AG04450 (cell line): Measurements from ENCODE around the gene ILDR1. TPM values are rescaled to one million over a fixed set of nuclear protein-coding genes. Genes with fewer than 3 reads are reported as not detected.

Experiments
- CTCF ChIA-PET: fragments of 300-600, 350-600 bp; formaldehyde crosslinking; extraction: SDS; loops from one replicate; lab custom pipeline; 2022; ENCODE audit warnings: antibody characterized with exemption, inconsistent platforms; lab: Charles Lee
- POLR2A ChIA-PET: fragments of 350-600 bp; formaldehyde crosslinking; extraction: SDS; loops from one replicate; lab custom pipeline; 2021; ENCODE audit warnings: antibody characterized with exemption, inconsistent platforms; lab: Yijun Ruan, JAX
- DNase-seq: peaks from one replicate; pipeline ENCODE4 v3.0.0-alpha.2; 2011; ENCODE audit warnings: low read depth, low spot score
- H3K27ac ChIP-seq: one replicate; pipeline ENCODE4 v1.5.1; 2012; ENCODE audit warnings: low read depth, low read length, control low read depth
- H3K27me3 ChIP-seq: one replicate; pipeline ENCODE4 v1.6.0; 2012; ENCODE audit warnings: low read length; ENCODE audit not compliant: control insufficient read depth, insufficient read depth
- H3K4me3 ChIP-seq: 2 replicates; pipeline ENCODE4 v1.5.1; 2011; ENCODE audit warnings: mild to moderate bottlenecking, low read depth, low read length, control low read depth
- H3K9me3 ChIP-seq: 2 replicates; pipeline ENCODE4 v1.5.1; 2012; ENCODE audit warnings: low read length; ENCODE audit not compliant: control insufficient read depth, insufficient read depth
- polyA plus RNA-seq: library from polyadenylated mRNA; depleted of rRNA; stranded (reverse); fragments of >200 nt; gene quantifications from 2 replicates; pipeline ENCODE4 v1.2.3, GENCODE V29; 2011
- TF ChIP-seq, protein P1 (sequence below): IDR thresholded peaks from 2 replicates; pipeline ENCODE4 v1.5.1; 2011; ENCODE audit warnings: low read depth, low read length, control low read depth, inconsistent platforms

The ILDR1 gene
- polyA plus RNA-seq, 1 experiment = not detected

GRCh38 chr3:122004991-122005565 is 17.0 kb downstream of the ILDR1 start:
- TF ChIP-seq, protein P1, sequence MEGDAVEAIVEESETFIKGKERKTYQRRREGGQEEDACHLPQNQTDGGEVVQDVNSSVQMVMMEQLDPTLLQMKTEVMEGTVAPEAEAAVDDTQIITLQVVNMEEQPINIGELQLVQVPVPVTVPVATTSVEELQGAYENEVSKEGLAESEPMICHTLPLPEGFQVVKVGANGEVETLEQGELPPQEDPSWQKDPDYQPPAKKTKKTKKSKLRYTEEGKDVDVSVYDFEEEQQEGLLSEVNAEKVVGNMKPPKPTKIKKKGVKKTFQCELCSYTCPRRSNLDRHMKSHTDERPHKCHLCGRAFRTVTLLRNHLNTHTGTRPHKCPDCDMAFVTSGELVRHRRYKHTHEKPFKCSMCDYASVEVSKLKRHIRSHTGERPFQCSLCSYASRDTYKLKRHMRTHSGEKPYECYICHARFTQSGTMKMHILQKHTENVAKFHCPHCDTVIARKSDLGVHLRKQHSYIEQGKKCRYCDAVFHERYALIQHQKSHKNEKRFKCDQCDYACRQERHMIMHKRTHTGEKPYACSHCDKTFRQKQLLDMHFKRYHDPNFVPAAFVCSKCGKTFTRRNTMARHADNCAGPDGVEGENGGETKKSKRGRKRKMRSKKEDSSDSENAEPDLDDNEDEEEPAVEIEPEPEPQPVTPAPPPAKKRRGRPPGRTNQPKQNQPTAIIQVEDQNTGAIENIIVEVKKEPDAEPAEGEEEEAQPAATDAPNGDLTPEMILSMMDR = no peak
- ChIA-PET CTCF (interaction anchor here (1.5 kb wide), 1 partner anchor 10 kb away, joined by 6 read pairs; no protein-coding TSS in a partner anchor), POLR2A (no interaction called here)
- Histone ChIP-seq H3K4me3 (no peak overlapping the region), H3K27me3 (peaks cover 3% of the 10 kb centered on the region), H3K9me3 (no peaks in the 10 kb centered on the region), H3K27ac (no peak overlapping the region)
- no peak for DNase-seq

DNA sequence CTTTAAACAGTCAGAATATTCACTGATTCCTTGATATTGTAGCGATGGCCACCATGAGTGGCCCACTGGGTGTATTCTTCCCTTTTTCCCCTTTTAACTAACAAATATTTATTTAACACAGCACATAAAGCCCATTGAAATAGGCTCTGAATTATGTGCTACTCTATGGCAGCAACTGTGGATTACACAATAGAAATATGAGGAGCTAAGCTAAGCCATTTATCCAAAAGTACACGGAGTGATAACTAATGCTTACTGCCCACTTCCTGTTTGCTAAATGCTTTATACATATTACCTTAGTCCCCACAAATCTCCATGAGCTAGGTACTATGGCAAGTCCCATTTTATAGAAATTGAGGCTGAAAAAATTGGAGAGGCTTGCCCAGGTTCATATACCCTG is 17.9 kb downstream of the ILDR1 start:
- Histone ChIP-seq H3K9me3 (no peaks in the 10 kb centered on the region), H3K4me3 (no peak overlapping the region), H3K27ac (no peak overlapping the region), H3K27me3 (no peaks in the 10 kb centered on the region)
- DNase-seq = no peak
- CTCF ChIA-PET = interaction anchor here (1.5 kb wide), 1 partner anchor 9 kb away, joined by 6 read pairs; no protein-coding TSS in a partner anchor
- POLR2A ChIA-PET = no interaction called here
- TF ChIP-seq, protein P1 = no peak

DNA sequence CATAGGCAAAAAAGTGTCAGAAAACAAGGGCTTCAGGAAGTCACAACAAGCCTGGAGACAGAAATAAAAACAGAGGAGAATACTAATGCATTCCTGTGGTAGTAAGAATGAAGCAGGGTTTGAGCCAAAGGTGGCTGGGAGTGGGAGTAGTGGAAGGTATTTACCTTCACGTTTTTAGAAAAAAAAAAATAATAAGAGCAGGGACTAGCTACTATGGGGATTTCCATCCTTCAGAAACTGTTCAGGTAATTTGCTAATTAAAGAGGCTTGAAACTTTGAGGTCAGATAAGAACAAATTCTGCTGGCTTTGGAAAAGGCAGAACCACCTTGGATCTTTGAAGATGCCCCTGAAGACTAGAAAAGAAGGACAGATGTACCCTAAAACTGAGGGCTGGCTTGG is 18.4 kb downstream of the ILDR1 start:
- POLR2A ChIA-PET = no interaction called here
- TF ChIP-seq, protein P1 = no peak
- CTCF ChIA-PET = interaction anchor here (1.5 kb wide), 1 partner anchor 8 kb away, joined by 6 read pairs; no protein-coding TSS in a partner anchor
- DNase-seq = no peak
- Histone ChIP-seq H3K9me3 (no peaks in the 10 kb centered on the region), H3K27me3 (no peaks in the 10 kb centered on the region), H3K4me3 (no peak overlapping the region), H3K27ac (no peak overlapping the region)

GRCh38 chr3:122003112-122003511 is 18.9 kb downstream of the ILDR1 start:
- no peaks in the 10 kb centered on the region for H3K27me3 ChIP-seq
- H3K9me3 ChIP-seq = no peaks in the 10 kb centered on the region
- TF ChIP-seq, protein P1 = no peak
- H3K27ac ChIP-seq = no peak overlapping the region
- CTCF ChIA-PET = no interaction called here
- POLR2A ChIA-PET = no interaction called here
- no peak overlapping the region for H3K4me3 ChIP-seq
- no peak for DNase-seq

DNA sequence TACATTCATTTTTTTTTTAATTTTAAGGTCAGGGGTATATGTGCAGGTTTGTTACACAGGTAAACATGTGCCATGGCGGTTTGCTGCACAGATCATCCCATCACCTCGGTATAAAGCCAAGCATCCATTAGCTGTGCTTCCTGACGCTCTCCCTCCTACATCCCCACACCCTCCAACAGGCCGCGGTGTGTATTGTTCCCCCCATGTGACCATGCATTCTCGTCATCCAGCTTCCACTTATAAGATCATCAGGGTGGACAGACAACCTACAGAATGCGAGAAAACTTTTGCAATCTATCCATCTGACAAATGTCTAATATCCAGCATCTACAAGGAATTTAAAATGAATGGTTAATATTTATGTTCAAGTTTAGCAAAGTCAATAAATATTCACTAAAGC is 19.4 kb downstream of the ILDR1 start:
- CTCF ChIA-PET = no interaction called here

More for the DNA sequence above, 19.4 kb downstream of the ILDR1 start:
- H3K4me3 ChIP-seq = no peak overlapping the region
- H3K27me3 ChIP-seq = no peaks in the 10 kb centered on the region
- H3K27ac ChIP-seq = no peak overlapping the region
- no peaks in the 10 kb centered on the region for H3K9me3 ChIP-seq
- TF ChIP-seq, protein P1 = no peak
- POLR2A ChIA-PET = no interaction called here
- no peak for DNase-seq
